SU-DHL-6 (cell line): ENCODE data around the gene FRK.

Experiments used
- CTCF ChIP-seq: fragments of 200-600 bp; sonication (generic); IDR thresholded peaks from one replicate; pipeline ENCODE4 v1.5.1; 2017; ENCODE audit warnings: antibody characterized with exemption, mild to moderate bottlenecking, low read length, moderate library complexity; ENCODE audit not compliant: insufficient read depth, poor library complexity, severe bottlenecking
- EZH2phosphoT487 ChIP-seq: fragments of 200-600 bp; sonication (generic), shearing (Covaris generic); conservative IDR thresholded peaks from 2 replicates; pipeline ENCODE4 v1.6.1; 2018; ENCODE audit warnings: mild to moderate bottlenecking, antibody characterized with exemption, low read length, moderate library complexity, mixed read lengths

DNA sequence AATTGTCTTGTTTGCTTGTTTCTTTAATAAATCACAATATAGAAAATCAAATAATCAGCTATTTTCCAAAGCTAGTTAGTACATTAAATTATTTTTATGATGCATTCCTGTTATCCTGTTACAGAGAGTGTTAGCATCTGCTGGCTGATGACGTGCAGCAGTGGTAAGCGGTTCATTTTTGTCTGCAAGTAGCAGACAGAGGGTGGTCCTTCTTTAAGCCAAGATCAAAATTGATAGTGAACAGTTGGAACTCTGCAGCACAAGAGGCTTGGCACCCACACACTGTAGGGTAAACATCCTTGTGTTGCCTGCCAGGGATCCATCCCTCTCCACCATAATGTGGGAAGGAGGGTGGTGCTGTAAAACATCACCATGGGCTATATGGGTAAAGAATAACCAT, 158.3 kb downstream of the FRK start:
- TF ChIP-seq CTCF, result no peak
- TF ChIP-seq EZH2phosphoT487, result no peak
